Measurements from ENCODE around the gene PGF. TPM values are rescaled to one million over a fixed set of nuclear protein-coding genes. Genes with fewer than 3 reads are reported as not detected.

Gene PGF
- total and polyA plus RNA-seq, 8 donors: 1.8 to 13.3 (median 6.4) TPM; not detected in 1

DNA sequence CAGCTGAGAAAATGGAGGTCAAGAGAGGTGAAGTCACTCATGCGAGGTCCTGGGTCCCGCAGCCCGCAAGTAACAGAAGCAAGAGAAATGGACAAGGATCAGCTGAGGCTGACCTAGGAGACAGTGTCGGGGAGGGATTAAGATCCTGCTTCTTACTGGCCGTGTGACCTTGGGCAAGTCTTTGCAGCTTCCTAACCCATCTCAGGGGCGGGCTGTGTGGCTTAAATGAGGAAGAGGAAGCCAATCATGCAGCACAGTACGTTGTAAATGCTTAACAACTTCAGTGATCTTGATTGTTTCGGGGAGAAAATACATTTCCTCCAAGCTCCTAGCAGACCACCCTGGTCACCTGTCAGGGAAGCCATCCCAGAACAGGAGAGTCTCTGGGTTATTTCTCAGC, 7.1 kb upstream of the PGF start:
- Histone ChIP-seq H3K27me3 (peaks cover 0 to 4% (median 0%) of the 10 kb centered on the region in 3 donors), H3K36me3 (no peaks in the 10 kb centered on the region), H3K9me3 (no peaks in the 10 kb centered on the region), H3K4me1 (no peaks in the 10 kb centered on the region), H3K27ac (no peak overlapping the region), H3K4me3 (no peak overlapping the region)
- WGBS, 5 donors: 68 to 81% (median 72%) methylated on average over 8 of the region's 8 CpGs
- DNase-seq: no peak
- intact Hi-C loops (cut with DNase I; ENCODE audit: low total_unique reads): no loop called here
- no peak for TF ChIP-seq CTCF (IDR thresholded peaks at IDR 0.05)
- no peak for TF ChIP-seq POLR2AphosphoS5 (IDR thresholded peaks at IDR 0.05)
- no peak for TF ChIP-seq EP300 (IDR thresholded peaks at IDR 0.05)
- TF ChIP-seq POLR2A (IDR thresholded peaks at IDR 0.05): no peak

DNA sequence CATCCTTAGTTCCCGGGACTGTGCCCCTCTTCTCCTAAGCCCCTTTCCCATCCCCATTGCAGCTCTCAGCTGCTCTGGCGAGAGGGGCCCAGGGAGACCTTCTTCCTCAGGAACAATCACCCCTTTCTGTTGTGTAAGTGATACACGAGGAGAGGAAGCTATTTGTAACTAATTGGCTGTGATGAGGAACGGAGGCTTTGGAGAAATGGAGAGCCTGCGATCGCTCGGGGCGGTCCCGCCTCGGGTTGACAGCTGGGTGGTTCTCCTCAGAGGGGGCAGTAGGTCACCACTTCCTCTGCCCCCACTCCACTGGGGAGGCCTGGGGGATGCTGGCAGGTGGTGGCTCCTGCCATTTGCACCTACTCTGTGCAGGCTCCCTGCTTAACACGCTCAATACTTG, 6.6 kb upstream of the PGF start:
- Histone ChIP-seq H3K4me3 (no peak overlapping the region), H3K27ac (no peak overlapping the region), H3K4me1 (no peaks in the 10 kb centered on the region), H3K9me3 (no peaks in the 10 kb centered on the region), H3K27me3 (peaks cover 0 to 4% (median 0%) of the 10 kb centered on the region in 3 donors), H3K36me3 (no peaks in the 10 kb centered on the region)
- intact Hi-C loops (cut with DNase I; ENCODE audit: low total_unique reads): no loop called here
- 66 to 81% (median 76%) methylated on average over 11 of the region's 11 CpGs for WGBS, 5 donors
- no peak for TF ChIP-seq POLR2AphosphoS5 (IDR thresholded peaks at IDR 0.05)
- TF ChIP-seq CTCF (IDR thresholded peaks at IDR 0.05): no peak
- TF ChIP-seq POLR2A (IDR thresholded peaks at IDR 0.05): no peak
- no peak for TF ChIP-seq EP300 (IDR thresholded peaks at IDR 0.05)
- DNase-seq: no peak

DNA sequence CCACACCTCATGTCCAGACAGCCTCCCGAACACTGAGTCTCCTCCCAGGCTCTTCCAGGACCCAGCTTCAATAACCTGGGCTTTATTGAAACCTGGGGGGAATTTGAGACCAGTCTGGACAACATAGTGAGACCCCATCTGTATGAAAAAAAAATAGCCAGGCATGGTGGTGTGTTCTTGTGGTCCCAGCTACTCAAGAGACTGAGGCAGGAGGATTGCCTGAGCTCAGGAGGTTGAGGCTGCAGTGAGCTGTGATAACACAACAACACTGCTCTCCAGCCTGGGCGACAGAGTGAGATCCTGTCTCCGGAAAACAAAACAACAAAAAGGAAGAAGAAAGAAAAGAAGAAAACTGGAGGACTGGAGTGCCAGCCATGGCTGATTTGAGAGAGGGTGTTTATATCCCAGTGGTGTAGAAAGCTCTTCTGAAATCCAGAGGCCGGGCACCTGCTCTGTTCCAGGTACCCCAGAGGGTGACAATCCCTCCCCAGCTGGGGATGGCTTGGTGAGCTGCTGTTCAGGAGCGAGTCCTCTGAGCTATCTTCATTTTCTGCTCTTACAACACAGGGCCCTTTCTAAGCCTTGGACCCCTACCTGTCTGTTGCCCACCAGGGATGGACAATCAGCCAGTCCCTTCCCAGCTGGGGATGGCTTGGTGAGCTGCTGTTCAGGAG, 6.0 kb upstream of the PGF start:
- Histone ChIP-seq H3K9me3 (no peaks in the 10 kb centered on the region), H3K4me3 (no peak overlapping the region), H3K27me3 (peaks cover 0 to 4% (median 0%) of the 10 kb centered on the region in 3 donors), H3K4me1 (no peaks in the 10 kb centered on the region), H3K27ac (no peak overlapping the region), H3K36me3 (no peaks in the 10 kb centered on the region)
- TF ChIP-seq EP300 (IDR thresholded peaks at IDR 0.05): no peak
- TF ChIP-seq POLR2A (IDR thresholded peaks at IDR 0.05): no peak
- no peak for TF ChIP-seq POLR2AphosphoS5 (IDR thresholded peaks at IDR 0.05)
- TF ChIP-seq CTCF (IDR thresholded peaks at IDR 0.05): no peak
- DNase-seq: no peak
- 71 to 85% (median 79%) methylated on average over 5 of the region's 5 CpGs for WGBS, 5 donors
- intact Hi-C loops (cut with DNase I; ENCODE audit: low total_unique reads): no loop called here

DNA sequence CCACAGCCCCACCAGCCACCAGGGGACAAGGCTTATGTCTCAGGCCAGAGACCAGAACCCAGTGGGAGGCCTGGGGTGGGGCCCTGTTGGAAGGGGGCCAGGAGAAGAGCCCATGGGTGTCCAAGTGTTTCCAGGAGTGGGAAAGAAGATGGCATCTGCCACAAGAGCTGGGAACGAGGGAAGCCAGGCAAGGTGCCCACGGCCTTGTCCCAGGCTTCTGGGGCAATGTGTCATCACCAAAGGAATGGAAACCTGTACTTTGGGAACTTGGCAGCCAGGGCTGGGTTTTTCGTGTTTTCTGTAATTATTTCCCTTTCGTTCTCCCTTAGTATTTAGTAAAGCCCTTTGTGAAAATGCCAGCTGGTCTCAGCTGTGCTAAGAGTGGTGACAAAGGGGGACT, 5.3 kb upstream of the PGF start:
- peaks cover 1 to 3% (median 2%) of the 10 kb centered on the region in 4 donors for H3K4me1 ChIP-seq
- H3K27ac ChIP-seq: no peak overlapping the region
- H3K36me3 ChIP-seq: no peaks in the 10 kb centered on the region
- intact Hi-C loops (cut with DNase I; ENCODE audit: low total_unique reads): no loop called here
- no peak for DNase-seq
- no peak overlapping the region for H3K4me3 ChIP-seq
- WGBS, 5 donors: 78 to 84% (median 81%) methylated on average over 4 of the region's 4 CpGs
- peaks cover 0 to 5% (median 3%) of the 10 kb centered on the region in 3 donors for H3K27me3 ChIP-seq
- no peak for TF ChIP-seq CTCF (IDR thresholded peaks at IDR 0.05)
- H3K9me3 ChIP-seq: no peaks in the 10 kb centered on the region
